Measurements from ENCODE around the gene EML1.

EML1 gene

DNA sequence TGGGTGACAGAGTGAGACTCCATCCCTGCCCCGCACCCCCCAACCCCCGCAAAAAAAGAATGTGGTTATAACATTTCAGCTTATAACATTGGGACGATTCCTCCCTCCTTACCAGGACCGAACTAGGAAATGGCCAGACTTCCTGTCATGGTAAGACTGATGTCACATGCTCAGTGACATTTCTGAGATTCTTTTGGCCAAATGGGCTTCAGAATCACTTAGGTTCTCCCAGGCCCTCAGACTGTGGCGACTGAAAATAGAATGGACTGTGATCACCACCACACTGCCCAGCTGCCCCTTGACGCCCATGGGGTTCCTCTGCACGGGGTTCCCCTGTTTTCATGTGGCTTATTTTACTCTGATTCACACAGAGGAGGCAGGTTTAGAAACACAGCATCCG is 157.0 kb downstream of the EML1 start:
- in situ Hi-C loops (cut with MboI; ENCODE audit: low pct_unique_long_range_greater_than_20kb, low sequenced_read_pairs, unreplicated experiment), result no loop called here
- no peak for DNase-seq (ENCODE audit: low spot score)
- TF ChIP-seq, protein P1, sequence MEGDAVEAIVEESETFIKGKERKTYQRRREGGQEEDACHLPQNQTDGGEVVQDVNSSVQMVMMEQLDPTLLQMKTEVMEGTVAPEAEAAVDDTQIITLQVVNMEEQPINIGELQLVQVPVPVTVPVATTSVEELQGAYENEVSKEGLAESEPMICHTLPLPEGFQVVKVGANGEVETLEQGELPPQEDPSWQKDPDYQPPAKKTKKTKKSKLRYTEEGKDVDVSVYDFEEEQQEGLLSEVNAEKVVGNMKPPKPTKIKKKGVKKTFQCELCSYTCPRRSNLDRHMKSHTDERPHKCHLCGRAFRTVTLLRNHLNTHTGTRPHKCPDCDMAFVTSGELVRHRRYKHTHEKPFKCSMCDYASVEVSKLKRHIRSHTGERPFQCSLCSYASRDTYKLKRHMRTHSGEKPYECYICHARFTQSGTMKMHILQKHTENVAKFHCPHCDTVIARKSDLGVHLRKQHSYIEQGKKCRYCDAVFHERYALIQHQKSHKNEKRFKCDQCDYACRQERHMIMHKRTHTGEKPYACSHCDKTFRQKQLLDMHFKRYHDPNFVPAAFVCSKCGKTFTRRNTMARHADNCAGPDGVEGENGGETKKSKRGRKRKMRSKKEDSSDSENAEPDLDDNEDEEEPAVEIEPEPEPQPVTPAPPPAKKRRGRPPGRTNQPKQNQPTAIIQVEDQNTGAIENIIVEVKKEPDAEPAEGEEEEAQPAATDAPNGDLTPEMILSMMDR (IDR thresholded peaks at IDR 0.05; ENCODE audit: extremely low read depth, insufficient read depth, missing control alignments), result no peak

DNA sequence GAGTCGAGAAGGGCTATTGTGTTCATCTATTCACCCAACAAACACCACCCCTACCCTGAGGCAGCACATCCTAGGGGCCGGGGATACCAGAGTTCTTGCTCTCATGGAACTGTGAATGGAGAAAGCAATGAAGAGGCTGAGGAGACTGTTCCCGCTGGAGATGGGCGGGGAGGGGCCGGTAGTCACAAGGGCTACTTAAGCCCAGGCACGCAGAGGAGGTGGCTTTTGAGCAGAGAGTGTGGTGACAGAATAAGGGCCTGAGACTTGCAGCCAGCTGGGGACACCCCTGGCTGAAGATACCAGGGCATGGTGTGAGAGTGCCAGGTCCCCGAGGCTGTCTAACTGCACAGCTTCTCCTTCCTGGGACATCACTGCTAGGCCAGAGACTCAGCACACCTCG is 157.9 kb downstream of the EML1 start:
- in situ Hi-C loops (cut with MboI; ENCODE audit: low pct_unique_long_range_greater_than_20kb, low sequenced_read_pairs, unreplicated experiment), result no loop called here
- TF ChIP-seq, protein P1 (IDR thresholded peaks at IDR 0.05; ENCODE audit: extremely low read depth, insufficient read depth, missing control alignments), result no peak
- DNase-seq (ENCODE audit: low spot score), result no peak

GRCh38 chr14:99952039-99952438 is 158.8 kb downstream of the EML1 start:
- in situ Hi-C loops (cut with MboI; ENCODE audit: low pct_unique_long_range_greater_than_20kb, low sequenced_read_pairs, unreplicated experiment), result no loop called here
- DNase-seq (ENCODE audit: low spot score), result no peak
- TF ChIP-seq, protein P1 (IDR thresholded peaks at IDR 0.05; ENCODE audit: extremely low read depth, insufficient read depth, missing control alignments), result no peak

DNA sequence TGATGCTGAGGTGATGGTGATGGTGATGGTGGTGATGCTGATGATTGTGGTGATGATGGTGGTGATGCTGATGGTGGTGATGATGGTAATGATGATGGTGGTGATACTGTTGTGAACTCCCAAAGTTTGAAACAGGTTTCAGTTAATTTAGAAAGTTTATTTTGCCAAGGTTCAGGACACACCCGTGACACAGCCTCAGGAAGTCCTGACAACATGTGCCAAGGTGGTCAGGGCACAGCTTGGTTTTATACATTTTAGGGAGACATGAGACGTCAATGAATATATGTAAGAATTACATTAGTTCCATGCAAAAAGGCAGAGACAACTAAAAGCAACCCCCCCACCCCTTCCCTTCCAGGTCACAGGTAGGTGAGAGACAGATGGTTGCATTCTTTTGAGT is 159.2 kb downstream of the EML1 start:
- no peak for DNase-seq (ENCODE audit: low spot score)
- in situ Hi-C loops (cut with MboI; ENCODE audit: low pct_unique_long_range_greater_than_20kb, low sequenced_read_pairs, unreplicated experiment), result no loop called here
- TF ChIP-seq, protein P1 (IDR thresholded peaks at IDR 0.05; ENCODE audit: extremely low read depth, insufficient read depth, missing control alignments), result no peak

DNA sequence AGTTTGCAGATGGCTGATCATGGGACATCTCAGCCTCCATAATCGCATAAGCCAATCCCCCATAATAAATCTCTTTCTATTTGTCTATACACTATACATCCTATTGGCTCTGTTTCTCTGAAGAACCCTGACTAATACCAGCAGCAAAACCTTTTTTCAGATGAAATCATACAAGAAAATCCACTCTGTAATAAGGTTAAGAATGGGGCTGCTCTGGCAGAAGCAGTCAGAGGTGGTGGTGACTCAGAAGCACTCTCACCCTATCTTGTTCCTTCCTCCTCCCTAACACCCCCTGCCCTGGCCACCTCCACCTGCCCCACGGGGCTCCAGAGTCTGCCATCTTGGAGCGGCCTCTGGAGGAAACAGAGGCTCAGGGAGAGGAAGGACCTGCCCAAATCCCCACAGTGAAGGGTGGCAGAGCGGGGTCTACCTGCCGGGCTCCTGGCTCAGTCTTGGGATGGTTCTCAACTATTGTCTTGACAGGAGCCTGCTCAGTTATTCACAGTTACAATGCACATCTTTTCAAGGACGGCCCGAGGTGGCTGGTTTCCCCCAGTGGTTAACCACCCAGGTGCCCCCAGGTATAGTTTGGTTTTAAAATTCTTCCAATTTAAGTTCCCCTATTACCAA is 162.7 kb downstream of the EML1 start:
- in situ Hi-C loops (cut with MboI; ENCODE audit: low pct_unique_long_range_greater_than_20kb, low sequenced_read_pairs, unreplicated experiment), result no loop called here
- TF ChIP-seq, protein P1 (IDR thresholded peaks at IDR 0.05; ENCODE audit: extremely low read depth, insufficient read depth, missing control alignments), result no peak
- DNase-seq (ENCODE audit: low spot score), result no peak

GRCh38 chr14:99958380-99958779 is 165.2 kb downstream of the EML1 start:
- TF ChIP-seq, protein P1 (IDR thresholded peaks at IDR 0.05; ENCODE audit: extremely low read depth, insufficient read depth, missing control alignments), result no peak
- DNase-seq (ENCODE audit: low spot score), result no peak
- in situ Hi-C loops (cut with MboI; ENCODE audit: low pct_unique_long_range_greater_than_20kb, low sequenced_read_pairs, unreplicated experiment), result no loop called here

All from GM13977 (cell line).